Measurements from ENCODE around the gene TSPEAR.

GRCh38 chr21:44694776-44695175 lies 16.6 kb downstream of the TSPEAR start:
- TF ChIP-seq CTCF (IDR thresholded peaks at IDR 0.05) (no peak), POLR2A (IDR thresholded peaks at IDR 0.05) (no peak)
